ENCODE data around the gene CBLN3.

CBLN3 gene

DNA sequence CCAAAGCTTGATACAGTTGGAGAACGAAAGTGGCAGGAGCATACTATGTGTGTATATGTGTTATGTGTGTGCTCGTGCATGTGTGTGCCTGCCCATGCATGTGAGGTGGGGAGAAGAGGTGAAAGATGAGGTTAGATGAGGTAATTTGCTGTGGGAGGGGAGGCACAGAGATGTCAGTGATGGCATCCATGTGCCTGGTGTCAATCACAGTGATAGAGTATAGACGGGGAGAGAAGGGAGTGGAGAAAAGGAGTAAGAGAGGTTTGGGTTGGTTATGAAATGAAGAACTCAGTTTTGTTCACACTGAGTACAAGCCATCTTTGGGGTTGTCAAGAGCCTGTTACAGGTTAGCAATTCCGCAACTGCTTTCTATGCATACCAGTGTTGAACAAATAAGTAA, 45.3 kb downstream of the CBLN3 start:
- no peak for DNase-seq (ENCODE audit: extremely low read depth, low read depth)
- no peak for TF ChIP-seq CTCF (IDR thresholded peaks at IDR 0.05; ENCODE audit: low read depth, low read length)

- DNase-seq (ENCODE audit: extremely low read depth, low read depth), result no peak
- TF ChIP-seq CTCF (IDR thresholded peaks at IDR 0.05; ENCODE audit: low read depth, low read length), result no peak
Observed at GRCh38 chr14:24382064-24382371, 47.5 kb downstream of the CBLN3 start.

DNA sequence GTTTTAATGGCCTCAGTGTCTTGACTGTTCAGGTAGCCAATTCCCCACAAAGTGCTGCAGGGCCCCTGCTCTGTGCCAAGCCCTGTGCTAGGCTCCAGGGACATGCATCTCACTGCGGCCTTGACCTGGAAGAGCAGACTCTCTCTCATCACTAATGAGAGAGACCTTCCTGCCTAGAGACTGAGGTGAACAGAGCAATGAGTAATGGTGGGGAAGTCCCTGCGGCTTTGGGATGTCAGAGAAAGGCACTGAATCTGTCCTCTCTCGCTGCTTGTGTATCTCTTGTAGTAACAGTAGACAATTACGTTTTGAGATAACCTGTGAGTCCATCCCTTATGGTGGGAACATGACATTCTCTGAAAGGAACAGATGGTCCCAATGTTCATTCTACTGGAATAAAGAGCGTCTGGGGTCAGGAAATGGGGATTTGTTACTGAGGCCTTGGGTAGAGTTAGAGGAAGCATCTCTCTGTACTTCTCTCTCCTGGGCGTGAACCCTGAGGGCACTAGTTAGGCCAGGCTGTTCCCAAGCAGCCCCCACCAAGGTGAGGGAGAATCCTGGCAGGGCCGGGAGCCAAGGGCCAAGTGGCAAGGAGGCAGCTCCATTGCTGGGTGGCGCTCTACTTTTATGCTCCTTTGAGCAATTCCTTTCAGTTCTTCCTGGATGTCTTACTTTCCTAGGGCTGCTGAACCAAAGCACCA, 48.0 kb downstream of the CBLN3 start:
- no peak for DNase-seq (ENCODE audit: extremely low read depth, low read depth)
- no peak for TF ChIP-seq CTCF (IDR thresholded peaks at IDR 0.05; ENCODE audit: low read depth, low read length)

- no peak for TF ChIP-seq CTCF (IDR thresholded peaks at IDR 0.05; ENCODE audit: low read depth, low read length)
- no peak for DNase-seq (ENCODE audit: extremely low read depth, low read depth)
Observed at GRCh38 chr14:24379907-24380730, 49.3 kb downstream of the CBLN3 start.

GRCh38 chr14:24378981-24379906, 50.2 kb downstream of the CBLN3 start:
- no peak for TF ChIP-seq CTCF (IDR thresholded peaks at IDR 0.05; ENCODE audit: low read depth, low read length)
- no peak for DNase-seq (ENCODE audit: extremely low read depth, low read depth)

- no peak for TF ChIP-seq CTCF (IDR thresholded peaks at IDR 0.05; ENCODE audit: low read depth, low read length)
- DNase-seq (ENCODE audit: extremely low read depth, low read depth), result no peak
Observed at GRCh38 chr14:24378327-24378726, 51.1 kb downstream of the CBLN3 start.
